Measurements from ENCODE around the gene RGS10. TPM values are rescaled to one million over a fixed set of nuclear protein-coding genes. Genes with fewer than 3 reads are reported as not detected.
A peak's percentile ranks its signal among the peaks of the same experiment; 100 is the strongest.

The RGS10 gene
- total and polyA plus RNA-seq, 10 of the 15 experiments (the other 5 are each of a cell fraction or from before 2014, with no cell fraction given): 72.8 to 193 (median 127) TPM

DNA sequence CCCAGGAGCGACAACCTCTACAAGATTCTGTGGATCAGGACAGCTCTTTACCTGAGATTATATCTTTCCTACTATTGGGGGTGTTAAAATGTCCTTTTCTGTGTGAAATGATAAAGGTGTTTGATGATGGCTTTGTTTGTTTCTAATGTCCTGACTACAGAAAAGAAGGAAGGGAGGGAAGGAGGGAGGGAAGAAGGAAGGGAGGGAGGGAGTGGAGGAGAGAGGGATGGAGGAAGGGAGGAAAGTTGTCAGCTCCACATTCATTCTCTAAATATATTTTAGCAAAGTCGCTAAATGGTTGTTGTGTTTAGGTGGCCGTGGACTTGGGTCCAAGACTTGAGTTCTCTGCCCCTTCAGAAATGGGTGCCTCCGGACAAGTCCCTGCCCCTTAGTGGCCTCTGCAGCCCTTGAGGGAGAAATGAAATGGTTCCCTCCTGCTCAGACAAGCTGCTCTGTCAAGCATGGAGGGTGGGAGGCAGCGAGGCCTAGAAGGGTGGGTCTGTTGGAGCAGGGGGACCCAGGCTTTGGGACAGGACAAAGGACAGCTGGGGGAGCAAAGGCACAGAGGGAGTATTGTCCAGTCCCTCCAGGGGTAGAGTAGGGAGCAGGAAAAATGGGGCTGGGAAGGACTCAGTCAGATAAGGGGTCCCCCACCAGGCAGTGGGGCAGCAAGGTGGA is 4.4 kb downstream of the RGS10 start:
- DNase-seq (ENCODE audit: low read depth, low spot score): no peak
- in situ Hi-C loops (cut with MboI): no loop called here
- H2AFZ ChIP-seq (ENCODE audit: control insufficient read depth, low read depth, low read length): peak overlapping the region; percentile 37; the same call in 1 of the 2 replicates
- ATAC-seq: no peak
- H3K4me2 ChIP-seq (ENCODE audit: control insufficient read depth, insufficient read depth): peak overlapping the region; percentile 92
- no peaks in the 10 kb centered on the region for H3K36me3 ChIP-seq (ENCODE audit: control insufficient read depth in 2 of 2, insufficient read depth in 2 of 2, low read length in 1 of 2)
- intact Hi-C loops (cut with micrococcal nuclease; ENCODE audit: unreplicated experiment): no loop called here
- peak overlapping the region; percentile 42 for H3K9ac ChIP-seq (ENCODE audit: control insufficient read depth, insufficient read depth, low read length)
- peak overlapping the region; percentile 60 for H3K27ac ChIP-seq (ENCODE audit: control insufficient read depth, insufficient read depth)
- no peaks in the 10 kb centered on the region for H3K9me3 ChIP-seq (replicated peaks; ENCODE audit: control insufficient read depth, insufficient read depth, low read length)
- ChIA-PET CTCF (interaction anchor here (0.7 to 3.1 kb wide), 9 partner anchors 8 to 339 kb away, joined by 3 to 31 read pairs (median 4); no protein-coding TSS in a partner anchor), RAD21 (ENCODE audit: unreplicated experiment) (interaction anchor here (0.7 to 1.7 kb wide), 7 partner anchors 9 to 109 kb away, joined by 3 to 6 read pairs (median 3); no protein-coding TSS in a partner anchor), SMC1A (ENCODE audit: uncharacterized antibody, unreplicated experiment) (interaction anchor here (1.0 to 6.4 kb wide), 10 partner anchors 7 to 92 kb away, joined by 3 to 62 read pairs (median 6); partner anchors contain the start of gene TIAL1), POLR2A (interaction anchor here (0.7 to 2.7 kb wide), 8 partner anchors 8 to 245 kb away, joined by 3 to 13 read pairs (median 4); no protein-coding TSS in a partner anchor)
- H3K4me1 ChIP-seq (ENCODE audit: control insufficient read depth, insufficient read depth, low read length): peaks cover 30% of the 10 kb centered on the region
- 78% methylated on average over 5 of the region's 5 CpGs for WGBS (ENCODE audit: insufficient coverage, insufficient replicate concordance, low lambda C conversion rate, missing lambda C conversion rate)
- H3K79me2 ChIP-seq (ENCODE audit: control insufficient read depth, insufficient read depth, low read length): peaks cover 74% of the 10 kb centered on the region
- FAIRE-seq: no peak
- BruUV-seq (replicated peaks): no TSS peak
- peaks cover 3% of the 10 kb centered on the region; the same call in 1 of the 2 replicates for H4K20me1 ChIP-seq (ENCODE audit: control insufficient read depth, insufficient read depth)
- peak overlapping the region; percentile 84; the same call in 1 of the 2 replicates for H3K4me3 ChIP-seq
- H3K27me3 ChIP-seq (replicated peaks in 1 of 2; ENCODE audit: control insufficient read depth in 2 of 2, insufficient read depth in 2 of 2, low read length in 1 of 2): no peaks in the 10 kb centered on the region
- no peak for TF ChIP-seq RCOR1 (conservative IDR thresholded peaks at IDR 0.05; ENCODE audit: low read depth, low read length)
- TF ChIP-seq, protein P1, sequence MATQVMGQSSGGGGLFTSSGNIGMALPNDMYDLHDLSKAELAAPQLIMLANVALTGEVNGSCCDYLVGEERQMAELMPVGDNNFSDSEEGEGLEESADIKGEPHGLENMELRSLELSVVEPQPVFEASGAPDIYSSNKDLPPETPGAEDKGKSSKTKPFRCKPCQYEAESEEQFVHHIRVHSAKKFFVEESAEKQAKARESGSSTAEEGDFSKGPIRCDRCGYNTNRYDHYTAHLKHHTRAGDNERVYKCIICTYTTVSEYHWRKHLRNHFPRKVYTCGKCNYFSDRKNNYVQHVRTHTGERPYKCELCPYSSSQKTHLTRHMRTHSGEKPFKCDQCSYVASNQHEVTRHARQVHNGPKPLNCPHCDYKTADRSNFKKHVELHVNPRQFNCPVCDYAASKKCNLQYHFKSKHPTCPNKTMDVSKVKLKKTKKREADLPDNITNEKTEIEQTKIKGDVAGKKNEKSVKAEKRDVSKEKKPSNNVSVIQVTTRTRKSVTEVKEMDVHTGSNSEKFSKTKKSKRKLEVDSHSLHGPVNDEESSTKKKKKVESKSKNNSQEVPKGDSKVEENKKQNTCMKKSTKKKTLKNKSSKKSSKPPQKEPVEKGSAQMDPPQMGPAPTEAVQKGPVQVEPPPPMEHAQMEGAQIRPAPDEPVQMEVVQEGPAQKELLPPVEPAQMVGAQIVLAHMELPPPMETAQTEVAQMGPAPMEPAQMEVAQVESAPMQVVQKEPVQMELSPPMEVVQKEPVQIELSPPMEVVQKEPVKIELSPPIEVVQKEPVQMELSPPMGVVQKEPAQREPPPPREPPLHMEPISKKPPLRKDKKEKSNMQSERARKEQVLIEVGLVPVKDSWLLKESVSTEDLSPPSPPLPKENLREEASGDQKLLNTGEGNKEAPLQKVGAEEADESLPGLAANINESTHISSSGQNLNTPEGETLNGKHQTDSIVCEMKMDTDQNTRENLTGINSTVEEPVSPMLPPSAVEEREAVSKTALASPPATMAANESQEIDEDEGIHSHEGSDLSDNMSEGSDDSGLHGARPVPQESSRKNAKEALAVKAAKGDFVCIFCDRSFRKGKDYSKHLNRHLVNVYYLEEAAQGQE (IDR thresholded peaks at IDR 0.05; ENCODE audit: low read depth, low read length): no peak
- no peak for TF ChIP-seq POLR2A (IDR thresholded peaks at IDR 0.05; ENCODE audit: low read depth, low read length)
- no peak for TF ChIP-seq DPF2 (IDR thresholded peaks at IDR 0.05)
- no peak for TF ChIP-seq CHD1 (IDR thresholded peaks at IDR 0.05; ENCODE audit: low read depth, low read length)
- TF ChIP-seq, protein P2, sequence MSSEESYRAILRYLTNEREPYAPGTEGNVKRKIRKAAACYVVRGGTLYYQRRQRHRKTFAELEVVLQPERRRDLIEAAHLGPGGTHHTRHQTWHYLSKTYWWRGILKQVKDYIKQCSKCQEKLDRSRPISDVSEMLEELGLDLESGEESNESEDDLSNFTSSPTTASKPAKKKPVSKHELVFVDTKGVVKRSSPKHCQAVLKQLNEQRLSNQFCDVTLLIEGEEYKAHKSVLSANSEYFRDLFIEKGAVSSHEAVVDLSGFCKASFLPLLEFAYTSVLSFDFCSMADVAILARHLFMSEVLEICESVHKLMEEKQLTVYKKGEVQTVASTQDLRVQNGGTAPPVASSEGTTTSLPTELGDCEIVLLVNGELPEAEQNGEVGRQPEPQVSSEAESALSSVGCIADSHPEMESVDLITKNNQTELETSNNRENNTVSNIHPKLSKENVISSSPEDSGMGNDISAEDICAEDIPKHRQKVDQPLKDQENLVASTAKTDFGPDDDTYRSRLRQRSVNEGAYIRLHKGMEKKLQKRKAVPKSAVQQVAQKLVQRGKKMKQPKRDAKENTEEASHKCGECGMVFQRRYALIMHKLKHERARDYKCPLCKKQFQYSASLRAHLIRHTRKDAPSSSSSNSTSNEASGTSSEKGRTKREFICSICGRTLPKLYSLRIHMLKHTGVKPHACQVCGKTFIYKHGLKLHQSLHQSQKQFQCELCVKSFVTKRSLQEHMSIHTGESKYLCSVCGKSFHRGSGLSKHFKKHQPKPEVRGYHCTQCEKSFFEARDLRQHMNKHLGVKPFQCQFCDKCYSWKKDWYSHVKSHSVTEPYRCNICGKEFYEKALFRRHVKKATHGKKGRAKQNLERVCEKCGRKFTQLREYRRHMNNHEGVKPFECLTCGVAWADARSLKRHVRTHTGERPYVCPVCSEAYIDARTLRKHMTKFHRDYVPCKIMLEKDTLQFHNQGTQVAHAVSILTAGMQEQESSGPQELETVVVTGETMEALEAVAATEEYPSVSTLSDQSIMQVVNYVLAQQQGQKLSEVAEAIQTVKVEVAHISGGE (CRISPR knock-in tag; IDR thresholded peaks at IDR 0.05): no peak
- no peak for TF ChIP-seq NR2F1 (conservative IDR thresholded peaks at IDR 0.05)
- TF ChIP-seq, protein P3, sequence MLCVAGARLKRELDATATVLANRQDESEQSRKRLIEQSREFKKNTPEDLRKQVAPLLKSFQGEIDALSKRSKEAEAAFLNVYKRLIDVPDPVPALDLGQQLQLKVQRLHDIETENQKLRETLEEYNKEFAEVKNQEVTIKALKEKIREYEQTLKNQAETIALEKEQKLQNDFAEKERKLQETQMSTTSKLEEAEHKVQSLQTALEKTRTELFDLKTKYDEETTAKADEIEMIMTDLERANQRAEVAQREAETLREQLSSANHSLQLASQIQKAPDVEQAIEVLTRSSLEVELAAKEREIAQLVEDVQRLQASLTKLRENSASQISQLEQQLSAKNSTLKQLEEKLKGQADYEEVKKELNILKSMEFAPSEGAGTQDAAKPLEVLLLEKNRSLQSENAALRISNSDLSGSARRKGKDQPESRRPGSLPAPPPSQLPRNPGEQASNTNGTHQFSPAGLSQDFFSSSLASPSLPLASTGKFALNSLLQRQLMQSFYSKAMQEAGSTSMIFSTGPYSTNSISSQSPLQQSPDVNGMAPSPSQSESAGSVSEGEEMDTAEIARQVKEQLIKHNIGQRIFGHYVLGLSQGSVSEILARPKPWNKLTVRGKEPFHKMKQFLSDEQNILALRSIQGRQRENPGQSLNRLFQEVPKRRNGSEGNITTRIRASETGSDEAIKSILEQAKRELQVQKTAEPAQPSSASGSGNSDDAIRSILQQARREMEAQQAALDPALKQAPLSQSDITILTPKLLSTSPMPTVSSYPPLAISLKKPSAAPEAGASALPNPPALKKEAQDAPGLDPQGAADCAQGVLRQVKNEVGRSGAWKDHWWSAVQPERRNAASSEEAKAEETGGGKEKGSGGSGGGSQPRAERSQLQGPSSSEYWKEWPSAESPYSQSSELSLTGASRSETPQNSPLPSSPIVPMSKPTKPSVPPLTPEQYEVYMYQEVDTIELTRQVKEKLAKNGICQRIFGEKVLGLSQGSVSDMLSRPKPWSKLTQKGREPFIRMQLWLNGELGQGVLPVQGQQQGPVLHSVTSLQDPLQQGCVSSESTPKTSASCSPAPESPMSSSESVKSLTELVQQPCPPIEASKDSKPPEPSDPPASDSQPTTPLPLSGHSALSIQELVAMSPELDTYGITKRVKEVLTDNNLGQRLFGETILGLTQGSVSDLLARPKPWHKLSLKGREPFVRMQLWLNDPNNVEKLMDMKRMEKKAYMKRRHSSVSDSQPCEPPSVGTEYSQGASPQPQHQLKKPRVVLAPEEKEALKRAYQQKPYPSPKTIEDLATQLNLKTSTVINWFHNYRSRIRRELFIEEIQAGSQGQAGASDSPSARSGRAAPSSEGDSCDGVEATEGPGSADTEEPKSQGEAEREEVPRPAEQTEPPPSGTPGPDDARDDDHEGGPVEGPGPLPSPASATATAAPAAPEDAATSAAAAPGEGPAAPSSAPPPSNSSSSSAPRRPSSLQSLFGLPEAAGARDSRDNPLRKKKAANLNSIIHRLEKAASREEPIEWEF (IDR thresholded peaks at IDR 0.05; ENCODE audit: insufficient replicate concordance, low read depth, low read length): no peak
